Breast epithelium (tissue), 4 donors: Measurements from ENCODE around the gene NIPAL1. TPM values are rescaled to one million over a fixed set of nuclear protein-coding genes. Genes with fewer than 3 reads are reported as not detected.

Source experiments
- DNase-seq, 2 donors: peaks; one replicate each; pipeline ENCODE4 v3.0.0-alpha.2; 2019; ENCODE audit warnings: low spot score in 2 of 2
- H3K27ac ChIP-seq, 2 donors: fragments of 200-600 bp; sonication (generic) in 1 of 2; one replicate each; pipeline ENCODE4 v1.5.1; 2016 to 2019; ENCODE audit warnings: mild to moderate bottlenecking in 1 of 2
- H3K27me3 ChIP-seq, 2 donors: fragments of 200-600 bp; sonication (generic) in 1 of 2; one replicate each; pipeline versions ENCODE4 v1.5.1 to v1.6.0; 2017 to 2019; ENCODE audit warnings: control low read depth in 1 of 2, mild to moderate bottlenecking in 1 of 2
- H3K36me3 ChIP-seq: fragments of 200-600 bp; one replicate; pipeline ENCODE4 v1.5.1; 2019
- H3K4me1 ChIP-seq, 2 donors: fragments of 200-600 bp; sonication (generic); one replicate each; pipeline ENCODE4 v1.5.1; 2016 to 2019; ENCODE audit warnings: control low read depth in 1 of 2
- H3K4me3 ChIP-seq, 3 donors: fragments of 200-600 bp; sonication (generic); 1 replicate in 2 of 3; 2 replicates in 1 of 3; pipeline ENCODE4 v1.5.1; 2016 to 2019; ENCODE audit warnings: mild to moderate bottlenecking in 3 of 3, moderate library complexity in 2 of 3
- H3K9me3 ChIP-seq, 2 donors: fragments of 200-600 bp; sonication (generic) in 1 of 2; one replicate each; pipeline ENCODE4 v1.5.1; 2016 to 2019; ENCODE audit warnings: control low read depth in 1 of 2
- CTCF ChIP-seq, 3 donors: fragments of 450-650 bp; IDR thresholded peaks; one replicate each; pipeline ENCODE4 v1.5.1; 2016 to 2017; ENCODE audit warnings: antibody characterized with exemption in 3 of 3, mild to moderate bottlenecking in 3 of 3, moderate library complexity in 3 of 3
- POLR2A ChIP-seq: fragments of 450-650 bp; IDR thresholded peaks from one replicate; pipeline ENCODE4 v1.6.1; 2016; ENCODE audit warnings: antibody characterized with exemption, mild to moderate bottlenecking, moderate library complexity
- POLR2AphosphoS5 ChIP-seq, 3 donors: sonication (generic); formaldehyde crosslinking; IDR thresholded peaks; one replicate each; pipeline ENCODE4 v1.6.1; 2017; ENCODE audit warnings: antibody characterized with exemption in 3 of 3
- intact Hi-C: fragments of 100-400 bp; cut with DNase I; formaldehyde crosslinking; loops from one replicate; pipeline ENCODE4 v1.15.1; 2023; ENCODE audit warnings: low total_unique reads
- total RNA-seq, 3 donors: library from RNA; depleted of rRNA; stranded (reverse); fragments of >200 nt; gene quantifications; one replicate each; pipeline ENCODE4 v1.1.0, GENCODE V29; 2016

The NIPAL1 gene
- total RNA-seq, 3 donors from 2014 or later = under 0.01 to 9.4 (median 2.0) TPM

- Histone ChIP-seq H3K9me3 (no peaks in the 10 kb centered on the region), H3K27ac (no peak overlapping the region), H3K36me3 (no peaks in the 10 kb centered on the region), H3K27me3 (peaks cover 0 to 5% of the 10 kb centered on the region in 2 donors), H3K4me1 (no peaks in the 10 kb centered on the region), H3K4me3 (no peak overlapping the region)
- no peak for TF ChIP-seq CTCF (IDR thresholded peaks at IDR 0.05)
- no peak for TF ChIP-seq POLR2AphosphoS5 (IDR thresholded peaks at IDR 0.05)
- TF ChIP-seq POLR2A = no peak
- intact Hi-C loops = no loop called here
- no peak for DNase-seq
Observed at GRCh38 chr4:48047421-48047844, 30.9 kb downstream of the NIPAL1 start.

- no peak for TF ChIP-seq POLR2A
- TF ChIP-seq CTCF (IDR thresholded peaks at IDR 0.05) = no peak
- no peak for TF ChIP-seq POLR2AphosphoS5 (IDR thresholded peaks at IDR 0.05)
- H3K27me3 ChIP-seq = peaks cover 0 to 5% of the 10 kb centered on the region in 2 donors
- H3K4me1 ChIP-seq = no peaks in the 10 kb centered on the region
- no peaks in the 10 kb centered on the region for H3K36me3 ChIP-seq
- H3K27ac ChIP-seq = no peak overlapping the region
- no peak for DNase-seq
- no peak overlapping the region for H3K4me3 ChIP-seq
- H3K9me3 ChIP-seq = no peaks in the 10 kb centered on the region
- intact Hi-C loops = no loop called here
Observed at GRCh38 chr4:48047896-48048295, 31.3 kb downstream of the NIPAL1 start.

- intact Hi-C loops = no loop called here
- no peak for TF ChIP-seq CTCF (IDR thresholded peaks at IDR 0.05)
- no peak for TF ChIP-seq POLR2A
- no peak for TF ChIP-seq POLR2AphosphoS5 (IDR thresholded peaks at IDR 0.05)
Observed at GRCh38 chr4:48049483-48049882, 32.9 kb downstream of the NIPAL1 start.

GRCh38 chr4:48051078-48051477, 34.5 kb downstream of the NIPAL1 start:
- intact Hi-C loops = loop anchor here (10.0 kb wide), 1 partner anchor 706 kb away; no protein-coding TSS in a partner anchor
- Histone ChIP-seq H3K36me3 (no peaks in the 10 kb centered on the region), H3K27ac (no peak overlapping the region), H3K4me3 (no peak overlapping the region), H3K9me3 (no peaks in the 10 kb centered on the region), H3K27me3 (no peaks in the 10 kb centered on the region), H3K4me1 (no peaks in the 10 kb centered on the region)
- TF ChIP-seq POLR2A (no peak), CTCF (IDR thresholded peaks at IDR 0.05) (no peak), POLR2AphosphoS5 (IDR thresholded peaks at IDR 0.05) (no peak)
- DNase-seq = no peak

More at GRCh38 chr4:48049483-48049882, 32.9 kb downstream of the NIPAL1 start:
- Histone ChIP-seq H3K4me3 (no peak overlapping the region), H3K9me3 (no peaks in the 10 kb centered on the region), H3K4me1 (no peaks in the 10 kb centered on the region), H3K27ac (no peak overlapping the region), H3K36me3 (no peaks in the 10 kb centered on the region), H3K27me3 (peaks cover 0 to 5% of the 10 kb centered on the region in 2 donors)
- DNase-seq = no peak

GRCh38 chr4:48058617-48059530, 42.3 kb downstream of the NIPAL1 start:
- TF ChIP-seq POLR2AphosphoS5 (IDR thresholded peaks at IDR 0.05) (no peak), POLR2A (no peak), CTCF (IDR thresholded peaks at IDR 0.05) (no peak)
- intact Hi-C loops = loop anchor here (10.0 kb wide), 1 partner anchor 714 kb away; no protein-coding TSS in a partner anchor
- no peaks in the 10 kb centered on the region for H3K9me3 ChIP-seq
- H3K27me3 ChIP-seq = no peaks in the 10 kb centered on the region
- no peaks in the 10 kb centered on the region for H3K36me3 ChIP-seq
- no peak overlapping the region for H3K4me3 ChIP-seq
- no peak overlapping the region for H3K27ac ChIP-seq
- H3K4me1 ChIP-seq = no peaks in the 10 kb centered on the region
- DNase-seq = no peak
